ENCODE measurements around the gene M6PR.
"Not testable (repeated sequence)": the region's sequence is repeated elsewhere in the genome, so short reads cannot be mapped to it uniquely, and the experiment has no call there.

M6PR gene

GRCh38 chr12:8950702-8951478 is 1.4 kb upstream of the M6PR start:
- DNase-seq: no peak

- no peak for DNase-seq
These were observed 729 bp upstream of the M6PR start for GRCh38 chr12:8950221-8950527.

GRCh38 chr12:8948701-8949341 is 624 bp downstream of the M6PR start:
- no peak for DNase-seq

GRCh38 chr12:8947737-8948136 is 1.7 kb downstream of the M6PR start:
- no peak for DNase-seq

GRCh38 chr12:8946733-8947132 is 2.7 kb downstream of the M6PR start:
- DNase-seq: no peak

GRCh38 chr12:8943565-8944186 is 5.8 kb downstream of the M6PR start:
- DNase-seq: no peak

- no peak for DNase-seq
These were observed 7.6 kb downstream of the M6PR start for GRCh38 chr12:8941691-8942478.

GRCh38 chr12:8937842-8938442 is 11.5 kb downstream of the M6PR start:
- DNase-seq: not testable (repeated sequence)

- DNase-seq: no peak
These were observed 12.7 kb downstream of the M6PR start for GRCh38 chr12:8936735-8937134.

GRCh38 chr12:8934080-8934479 is 15.4 kb downstream of the M6PR start:
- not testable (repeated sequence) for DNase-seq

GRCh38 chr12:8932464-8932863 is 17.0 kb downstream of the M6PR start:
- DNase-seq: not testable (repeated sequence)

- not testable (repeated sequence) for DNase-seq
These were observed 18.7 kb downstream of the M6PR start for GRCh38 chr12:8930655-8931323.

GRCh38 chr12:8922544-8922943 is 26.9 kb downstream of the M6PR start:
- DNase-seq: no peak

- not testable (repeated sequence) for DNase-seq
These were observed 29.8 kb downstream of the M6PR start for GRCh38 chr12:8919643-8920042.

GRCh38 chr12:8917751-8918150 is 31.7 kb downstream of the M6PR start:
- DNase-seq: no peak

- no peak for DNase-seq
These were observed 32.4 kb downstream of the M6PR start for GRCh38 chr12:8917031-8917430.

GRCh38 chr12:8916154-8916553 is 33.3 kb downstream of the M6PR start:
- no peak for DNase-seq

- DNase-seq: no peak
These were observed 34.5 kb downstream of the M6PR start for GRCh38 chr12:8914716-8915526.

GRCh38 chr12:8914033-8914715 is 35.3 kb downstream of the M6PR start, which contains the start of gene PHC1:
Gene PHC1 (plus strand): TSS chr12:8914509. CDS start chr12:8917678, 3,169 bp downstream.
- peak; percentile 53 for DNase-seq

GRCh38 chr12:8913702-8914032 is 35.8 kb downstream of the M6PR start:
- no peak for DNase-seq

GRCh38 chr12:8912914-8913313 is 36.5 kb downstream of the M6PR start:
- no peak for DNase-seq

Measured in NCI-H1048 (cell line).